GOT3 (cell line): ENCODE results near the gene AKAP9.
"Not testable (repeated sequence)": the region's sequence is repeated elsewhere in the genome, so short reads cannot be mapped to it uniquely, and the experiment has no call there.

Experiments
- DNase-seq: peaks from one replicate; lab custom pipeline; 2025; ENCODE audit warnings: mixed read lengths; lab: John Stamatoyannopoulos, UW

The AKAP9 gene

DNA sequence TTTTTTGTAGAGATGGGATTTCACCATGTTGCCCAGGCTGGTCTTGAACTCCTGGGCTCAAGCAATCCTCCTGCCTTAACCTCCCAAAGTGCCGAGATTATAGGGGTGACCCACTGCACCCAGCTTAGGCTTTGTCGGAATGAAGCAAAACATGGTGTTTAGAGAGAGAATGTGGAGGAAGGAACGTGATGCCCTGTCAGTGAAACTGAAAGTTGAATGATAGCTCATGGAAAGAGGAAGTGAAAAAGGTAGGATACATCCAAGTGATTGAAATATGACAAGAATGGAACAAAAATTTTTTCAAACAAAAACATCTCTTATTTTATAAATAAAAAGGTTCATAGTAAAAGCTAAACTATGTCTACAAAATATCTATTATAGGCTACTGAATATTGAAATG is 5.9 kb downstream of the AKAP9 start:
- no peak for DNase-seq

DNA sequence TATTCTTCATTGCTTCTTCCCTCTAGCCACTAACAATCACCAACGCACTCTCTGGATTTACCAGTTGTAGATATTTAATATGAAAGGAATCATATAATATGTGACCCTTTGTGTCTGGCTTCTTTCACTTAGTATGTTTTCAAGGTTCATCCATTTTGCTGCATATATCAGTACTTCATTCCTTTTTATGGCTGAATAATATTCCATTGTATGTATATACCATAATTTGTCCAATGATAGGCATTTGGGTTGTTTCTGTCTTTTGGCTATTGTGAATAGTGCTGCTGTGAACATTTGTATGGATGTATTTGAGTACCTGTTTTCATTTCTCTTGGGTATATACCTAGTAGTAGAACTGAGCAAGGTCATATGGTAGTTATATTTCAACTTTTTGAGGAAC is 7.3 kb downstream of the AKAP9 start:
- no peak for DNase-seq

DNA sequence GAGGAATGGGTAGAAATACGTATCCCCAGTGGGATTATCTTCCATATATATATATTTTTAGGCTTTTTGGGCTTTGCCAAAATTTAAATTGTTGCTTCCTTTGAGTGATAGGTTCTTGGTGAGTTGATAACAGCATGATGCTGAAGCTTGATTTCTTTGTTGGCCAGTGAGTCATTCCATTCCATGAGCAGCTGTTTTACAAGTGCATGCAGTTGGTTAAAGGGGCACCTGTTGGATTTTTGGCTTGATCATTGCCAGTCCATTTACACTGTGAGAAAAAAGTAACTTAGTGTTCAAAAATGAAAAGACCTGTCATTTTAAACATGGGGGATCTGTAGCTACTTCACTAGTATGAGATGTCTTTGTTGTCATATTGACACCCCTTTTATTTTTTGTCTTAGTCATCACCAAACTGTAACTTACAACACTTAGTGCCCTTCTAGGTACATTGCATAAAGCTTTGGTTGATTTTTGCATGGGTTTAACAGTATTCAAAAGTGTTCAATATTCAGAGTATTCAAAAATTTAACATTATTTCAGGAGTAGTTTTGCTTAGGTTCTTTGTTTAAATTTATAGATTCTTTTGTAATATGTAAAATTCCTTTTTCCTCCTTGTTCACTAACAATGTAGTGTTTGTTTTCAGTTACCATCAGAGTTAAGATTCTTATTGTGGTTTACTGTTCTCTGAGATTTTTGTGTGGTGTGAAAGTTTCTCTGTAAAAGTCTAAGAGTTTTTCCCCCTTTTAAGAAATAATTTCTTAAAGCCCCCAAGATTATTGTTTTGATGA is 8.8 kb downstream of the AKAP9 start:
- DNase-seq, result no peak

DNA sequence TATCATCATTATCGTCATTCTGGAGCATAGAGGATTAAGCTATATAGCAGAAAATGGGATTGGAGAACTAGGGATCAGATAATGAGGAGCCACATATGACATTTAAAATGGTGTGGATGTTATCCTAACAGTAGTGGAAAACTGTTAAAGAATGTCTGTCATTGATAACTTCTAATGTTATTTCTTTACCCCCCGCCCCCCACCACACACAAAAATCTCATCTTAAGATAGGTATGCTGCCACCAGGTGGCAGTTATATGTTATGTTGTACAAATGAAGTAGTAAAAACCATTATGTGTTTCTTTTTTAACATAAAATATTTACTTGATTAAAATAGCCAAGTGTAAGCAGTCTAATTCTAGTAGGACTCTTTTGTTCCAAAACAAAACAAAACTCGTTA is 13.0 kb downstream of the AKAP9 start:
- no peak for DNase-seq

DNA sequence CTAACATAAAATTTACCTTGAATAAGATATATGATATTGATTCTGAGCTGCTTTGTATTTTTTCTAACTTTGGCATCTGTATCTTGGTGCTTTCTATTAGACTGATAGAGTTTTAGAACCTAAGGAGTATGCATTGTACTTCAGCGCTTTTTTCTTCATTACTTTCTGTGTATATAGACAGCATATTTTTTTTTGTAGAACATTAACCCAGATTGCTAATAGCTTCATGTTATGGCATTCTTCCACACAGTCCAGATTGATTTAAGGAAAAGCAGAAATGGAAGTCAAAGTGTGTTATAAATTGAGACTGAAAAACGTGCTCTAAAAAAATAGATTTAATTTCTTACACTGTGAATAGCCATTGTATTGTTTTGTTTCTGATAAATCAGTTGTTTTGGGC is 15.8 kb downstream of the AKAP9 start:
- DNase-seq, result not testable (repeated sequence)

DNA sequence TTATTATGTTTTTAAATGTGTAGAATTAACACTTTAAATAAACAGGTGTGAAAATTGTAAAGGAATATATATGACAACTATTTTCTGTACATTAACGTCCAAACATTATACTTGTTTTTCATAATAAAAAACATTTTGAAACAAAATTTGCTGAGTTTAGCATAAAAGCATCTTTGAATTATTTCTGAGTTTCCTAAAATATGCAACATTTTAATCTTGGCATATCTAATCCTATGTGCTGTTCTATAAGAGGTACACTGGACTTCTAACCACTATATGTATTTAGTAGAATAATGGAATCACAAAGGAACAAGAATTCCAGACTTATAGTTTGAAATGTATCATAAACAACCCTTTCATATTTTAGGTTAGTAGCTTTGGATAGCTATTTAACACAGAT is 16.6 kb downstream of the AKAP9 start:
- DNase-seq, result no peak

DNA sequence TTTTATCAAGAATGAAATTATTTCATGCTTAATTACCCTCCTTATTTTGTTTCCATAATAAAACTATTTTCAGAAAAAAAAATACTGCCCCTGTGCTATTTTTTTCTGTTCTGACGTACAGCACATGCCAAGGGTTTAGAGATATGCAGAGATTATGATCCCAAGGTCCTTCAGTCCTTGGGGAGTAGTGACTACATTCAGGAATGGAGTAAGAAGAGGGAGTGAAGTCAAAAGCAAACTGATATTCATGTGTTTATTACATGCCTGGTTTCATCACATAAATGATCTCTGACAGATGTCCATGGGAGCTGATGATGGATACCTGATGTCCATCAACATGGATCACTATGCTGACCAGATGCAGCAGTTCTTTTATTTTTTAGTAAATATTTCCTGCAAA is 17.2 kb downstream of the AKAP9 start:
- no peak for DNase-seq

DNA sequence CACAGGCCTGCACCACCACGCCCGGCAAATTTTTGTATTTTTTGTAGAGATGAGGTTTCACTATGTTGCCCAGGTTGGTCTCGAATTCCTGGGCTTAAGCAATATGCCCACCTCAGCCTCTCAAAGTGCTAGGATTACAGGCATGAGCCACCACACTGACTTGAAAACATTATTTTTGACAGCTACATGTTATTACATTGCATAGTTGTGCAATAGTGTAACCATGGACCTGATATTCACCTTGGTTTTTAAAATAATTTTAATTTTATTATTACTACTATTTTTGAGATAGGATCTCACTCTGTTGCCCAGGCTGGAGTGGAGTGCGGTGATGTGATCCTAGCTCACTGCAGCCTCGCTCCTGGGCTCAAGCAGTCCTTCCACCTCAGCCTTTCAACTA is 18.4 kb downstream of the AKAP9 start:
- no peak for DNase-seq

DNA sequence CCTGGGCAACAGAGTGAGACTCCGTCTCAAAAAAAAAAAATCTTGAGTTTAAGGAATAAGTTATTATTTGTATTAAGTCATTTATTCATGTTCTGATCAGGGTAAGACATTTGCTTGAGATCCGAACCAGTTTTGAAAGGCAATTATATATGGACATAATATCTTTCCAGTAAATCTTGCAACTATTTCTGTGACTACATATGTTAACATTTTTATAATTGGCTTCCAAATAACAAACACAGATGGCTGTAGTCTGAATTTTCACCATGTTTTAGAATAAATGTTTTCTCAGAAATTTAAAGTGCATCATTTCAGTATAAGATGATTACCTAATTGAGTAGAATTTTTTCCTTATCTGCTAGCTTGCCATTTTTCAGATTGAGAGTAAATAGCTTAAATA is 21.2 kb downstream of the AKAP9 start:
- DNase-seq, result no peak

DNA sequence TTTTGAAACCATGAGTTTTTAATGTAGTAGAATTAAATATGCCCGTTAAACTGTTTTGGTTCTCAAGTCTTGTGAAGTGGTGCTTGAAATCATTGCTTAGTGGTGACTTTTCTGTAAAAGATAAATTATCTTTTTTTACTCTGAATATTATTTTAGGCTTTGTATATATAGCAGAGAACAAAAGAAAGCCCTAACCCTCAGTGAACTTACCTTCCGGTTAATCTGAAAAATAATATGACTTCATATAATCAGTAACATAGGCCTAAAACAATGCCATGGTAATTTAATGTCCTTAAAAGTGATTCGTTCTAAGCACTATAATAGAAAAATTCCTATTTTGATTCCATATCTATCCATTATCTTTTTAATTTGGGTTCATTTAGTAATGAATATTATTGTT is 21.8 kb downstream of the AKAP9 start:
- no peak for DNase-seq

DNA sequence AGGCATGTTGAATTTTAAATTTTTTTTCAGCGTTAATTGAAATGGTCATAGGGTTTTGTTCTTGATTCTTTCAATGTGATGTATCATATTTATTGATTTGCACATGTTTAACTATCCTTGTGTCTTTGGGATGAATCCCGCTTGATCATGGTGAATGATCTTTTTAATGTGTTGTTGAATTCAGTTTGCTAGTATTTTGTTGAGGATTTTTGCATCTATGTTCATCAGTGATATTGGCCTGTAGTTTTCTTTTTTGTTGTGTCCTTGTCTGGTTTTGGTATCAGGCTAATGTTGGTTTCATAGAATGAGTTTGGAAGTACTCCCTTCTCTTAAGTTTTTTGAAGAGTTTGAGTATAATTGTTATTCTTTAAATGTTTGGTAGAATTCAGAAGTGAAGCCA is 26.9 kb downstream of the AKAP9 start:
- DNase-seq, result not testable (repeated sequence)

DNA sequence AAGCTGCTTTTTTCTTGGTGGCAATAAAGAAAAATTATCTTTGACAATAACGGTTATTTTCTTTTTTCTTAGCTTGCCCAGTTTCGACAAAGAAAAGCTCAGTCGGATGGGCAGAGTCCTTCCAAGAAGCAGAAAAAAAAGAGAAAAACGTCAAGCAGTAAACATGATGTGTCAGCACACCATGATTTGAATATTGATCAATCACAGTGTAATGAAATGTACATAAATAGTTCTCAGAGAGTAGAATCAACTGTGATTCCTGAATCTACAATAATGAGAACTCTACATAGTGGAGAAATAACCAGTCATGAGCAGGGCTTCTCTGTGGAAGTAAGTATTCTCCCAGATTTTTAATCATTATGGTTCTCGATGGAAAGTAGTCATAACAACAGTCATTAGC is 33.0 kb downstream of the AKAP9 start:
- no peak for DNase-seq

DNA sequence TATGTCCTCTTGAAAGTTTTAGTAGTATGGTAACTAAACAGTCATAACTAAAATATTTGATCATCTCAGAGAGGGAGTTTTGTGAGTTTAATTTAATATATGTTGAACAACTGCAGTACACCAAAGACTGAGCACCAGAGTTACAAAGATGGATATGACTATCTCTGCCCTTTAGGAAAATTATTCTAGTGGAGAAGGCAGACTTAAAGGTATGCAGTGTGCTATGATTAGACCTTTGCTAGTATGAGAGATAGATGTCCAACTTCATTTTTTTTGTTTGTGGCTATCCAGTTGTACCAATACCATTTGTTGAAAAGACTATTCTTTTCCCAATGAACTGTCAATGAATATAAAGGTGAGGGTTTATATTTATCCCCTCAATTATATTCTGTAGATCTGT is 33.4 kb downstream of the AKAP9 start:
- DNase-seq, result no peak

DNA sequence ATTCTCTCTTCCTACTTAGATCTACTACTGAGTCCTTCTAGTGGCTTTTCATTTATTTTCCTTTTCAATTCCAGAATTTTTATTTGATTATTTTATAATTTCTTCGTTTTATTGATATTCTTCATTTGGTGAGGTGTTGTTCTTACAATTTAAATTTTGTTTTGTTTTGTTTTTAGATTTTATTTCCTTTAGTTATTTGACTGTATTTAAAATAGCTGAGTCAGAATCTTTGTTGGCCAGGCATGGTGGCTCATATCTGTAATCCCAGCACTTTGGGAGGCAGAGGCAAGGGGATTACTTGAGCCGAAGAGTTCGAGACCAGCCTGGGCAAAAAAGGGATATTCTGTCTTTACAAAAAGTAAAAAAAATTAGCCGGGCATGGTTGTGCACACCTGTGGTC is 36.1 kb downstream of the AKAP9 start:
- DNase-seq, result no peak

DNA sequence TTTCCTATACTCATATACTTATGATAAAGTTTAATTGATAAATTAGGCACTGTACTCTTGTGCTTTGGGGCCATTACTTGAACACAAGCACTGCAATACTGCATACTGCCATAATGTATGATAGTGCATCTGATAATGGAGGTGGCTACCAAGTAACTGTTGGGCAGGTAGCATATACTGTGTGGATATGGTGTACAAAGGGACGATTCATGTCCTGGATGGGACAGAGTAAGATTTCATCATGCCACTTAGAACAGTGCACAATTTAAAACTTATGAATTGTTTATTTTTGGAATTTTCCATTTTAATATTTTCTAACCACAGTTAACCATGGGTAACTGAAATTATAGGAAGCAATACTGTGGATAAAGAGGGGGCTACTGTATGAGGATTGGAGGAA is 38.9 kb downstream of the AKAP9 start:
- DNase-seq, result no peak

DNA sequence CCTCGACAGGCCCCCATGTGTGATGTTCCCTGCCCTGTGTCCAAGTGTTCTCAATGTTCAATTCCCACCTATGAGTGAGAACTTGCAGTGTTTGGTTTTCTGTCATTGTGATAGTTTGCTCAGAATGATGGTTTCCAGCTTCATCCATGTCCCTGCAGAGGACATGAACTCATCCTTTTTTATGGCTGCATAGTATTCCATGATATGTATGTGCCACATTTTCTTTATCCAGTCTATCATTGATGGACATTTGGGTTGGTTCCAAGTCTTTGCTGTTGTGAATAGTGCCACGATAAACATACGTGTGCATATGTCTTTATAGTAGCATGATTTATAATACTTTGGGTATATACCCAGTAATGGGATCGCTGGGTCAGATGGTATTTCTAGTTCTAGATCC is 41.7 kb downstream of the AKAP9 start:
- DNase-seq, result not testable (repeated sequence)

DNA sequence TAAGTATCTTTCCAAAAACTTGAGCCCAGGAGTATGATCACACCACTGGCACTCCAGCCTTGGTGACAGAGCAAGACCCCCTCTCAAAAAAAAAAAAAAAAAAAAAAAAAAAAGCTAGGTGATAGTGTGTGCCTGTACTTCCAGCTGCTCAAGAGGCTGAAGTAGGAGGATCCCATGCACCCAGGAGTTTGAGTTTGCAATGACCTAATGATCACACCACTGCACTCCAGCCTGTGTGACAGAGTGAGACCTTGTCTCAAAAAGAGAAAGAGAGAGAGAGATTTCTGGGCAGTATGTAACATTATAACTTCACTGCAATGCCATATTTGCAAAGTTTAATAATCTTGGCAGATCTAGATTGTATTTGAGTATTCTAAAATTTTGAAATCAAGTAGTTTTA is 47.6 kb downstream of the AKAP9 start:
- DNase-seq, result no peak

DNA sequence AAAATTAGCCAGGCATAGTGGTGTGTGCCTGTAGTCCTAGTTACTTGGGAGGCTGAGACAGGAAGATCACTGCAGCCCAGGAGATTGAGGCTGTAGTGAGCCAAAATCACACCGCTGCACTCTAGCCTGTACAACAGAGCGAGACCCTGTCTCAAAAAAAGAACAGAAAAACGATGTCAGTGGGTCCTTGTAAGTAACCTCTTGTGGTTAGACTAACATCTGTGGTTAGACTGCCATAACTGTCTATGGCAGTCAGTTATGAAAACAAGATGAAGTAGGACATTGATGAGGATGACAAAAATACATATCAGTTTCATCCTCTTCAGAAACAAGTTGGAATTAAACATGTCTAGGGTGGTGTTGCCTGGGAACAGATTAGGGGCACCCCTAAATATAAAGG is 53.3 kb downstream of the AKAP9 start:
- DNase-seq, result no peak

DNA sequence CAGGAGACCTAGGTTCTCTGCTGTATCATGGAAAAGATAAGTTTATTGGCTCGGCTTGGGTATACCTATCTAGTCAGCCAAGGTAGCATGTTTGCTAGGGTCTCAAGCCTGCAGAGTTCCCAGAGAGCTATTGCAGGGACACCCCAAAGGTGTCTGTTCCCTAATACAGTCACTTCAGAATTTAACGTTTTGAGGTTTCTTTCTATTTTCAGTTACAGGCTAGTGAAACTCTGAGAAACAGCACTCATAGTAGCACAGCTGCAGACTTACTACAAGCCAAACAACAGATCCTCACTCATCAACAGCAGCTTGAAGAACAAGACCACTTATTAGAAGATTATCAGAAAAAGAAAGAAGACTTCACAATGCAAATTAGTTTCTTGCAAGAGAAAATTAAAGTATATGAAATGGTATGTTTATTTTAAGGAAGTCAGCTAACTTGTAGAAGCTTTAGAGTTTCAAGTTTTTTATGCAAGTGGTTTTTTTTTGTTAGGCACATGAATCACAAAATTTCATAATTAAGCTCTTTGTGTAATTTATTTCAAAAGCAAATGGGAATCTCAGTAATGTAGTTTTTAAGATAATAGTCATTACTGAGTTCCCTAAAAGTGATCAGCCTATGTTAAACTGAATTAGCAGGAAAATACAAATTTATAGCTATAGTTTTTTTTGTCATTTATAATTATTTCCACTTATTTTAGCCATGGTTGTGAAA is 54.9 kb downstream of the AKAP9 start:
- DNase-seq, result no peak

DNA sequence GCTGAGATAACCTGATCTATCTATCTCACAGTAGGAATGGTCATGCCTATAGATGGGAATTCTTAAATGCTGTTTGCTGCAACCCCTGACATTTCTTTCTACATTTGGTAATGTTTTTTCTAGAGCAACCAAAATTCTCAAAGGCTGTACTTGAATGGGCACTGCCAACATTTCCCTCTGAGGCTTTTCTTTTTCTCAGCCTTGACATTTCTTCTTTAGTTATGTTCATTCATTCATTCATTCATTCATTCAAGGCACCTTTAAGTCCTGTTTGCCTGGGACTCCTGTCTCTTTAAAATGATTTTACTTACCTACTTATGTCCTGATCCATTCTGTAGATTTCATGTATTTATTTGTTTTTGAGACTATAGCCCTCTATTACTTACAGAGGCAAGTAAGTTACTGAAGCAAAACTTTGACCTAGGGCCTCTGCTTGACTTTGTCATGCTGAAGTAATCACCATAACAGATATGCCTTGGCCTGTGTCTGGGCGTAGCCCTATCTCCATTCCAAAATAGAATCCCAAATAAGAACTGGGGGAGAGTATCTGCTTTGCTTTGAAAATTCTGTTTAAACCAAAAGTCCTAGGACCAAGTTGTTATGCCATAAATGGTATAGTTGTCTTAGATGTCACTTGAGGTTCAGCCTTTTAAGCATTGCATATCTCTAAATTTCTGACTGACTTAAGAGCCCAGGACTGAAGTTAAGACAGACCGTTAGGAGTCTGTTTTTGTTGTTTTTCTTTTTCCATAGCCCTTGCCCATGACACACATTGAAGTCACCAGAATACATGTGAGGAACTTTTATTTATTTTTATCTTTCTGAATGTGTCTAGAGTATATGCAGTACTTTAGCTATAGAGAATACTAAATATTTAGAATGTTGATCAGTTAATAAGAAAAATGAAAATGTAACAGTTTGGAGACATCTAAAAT is 59.2 kb downstream of the AKAP9 start:
- DNase-seq, result no peak

DNA sequence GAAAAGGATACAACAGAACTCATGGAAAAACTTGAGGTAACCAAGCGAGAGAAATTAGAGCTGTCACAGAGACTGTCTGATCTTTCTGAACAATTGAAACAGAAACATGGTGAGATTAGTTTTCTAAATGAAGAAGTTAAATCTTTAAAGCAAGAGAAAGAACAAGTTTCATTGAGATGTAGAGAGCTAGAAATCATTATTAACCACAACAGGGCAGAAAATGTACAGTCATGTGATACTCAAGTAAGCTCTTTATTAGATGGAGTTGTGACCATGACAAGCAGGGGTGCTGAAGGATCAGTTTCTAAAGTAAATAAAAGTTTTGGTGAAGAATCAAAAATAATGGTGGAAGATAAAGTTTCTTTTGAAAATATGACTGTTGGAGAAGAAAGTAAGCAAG is 62.1 kb downstream of the AKAP9 start:
- DNase-seq, result no peak

DNA sequence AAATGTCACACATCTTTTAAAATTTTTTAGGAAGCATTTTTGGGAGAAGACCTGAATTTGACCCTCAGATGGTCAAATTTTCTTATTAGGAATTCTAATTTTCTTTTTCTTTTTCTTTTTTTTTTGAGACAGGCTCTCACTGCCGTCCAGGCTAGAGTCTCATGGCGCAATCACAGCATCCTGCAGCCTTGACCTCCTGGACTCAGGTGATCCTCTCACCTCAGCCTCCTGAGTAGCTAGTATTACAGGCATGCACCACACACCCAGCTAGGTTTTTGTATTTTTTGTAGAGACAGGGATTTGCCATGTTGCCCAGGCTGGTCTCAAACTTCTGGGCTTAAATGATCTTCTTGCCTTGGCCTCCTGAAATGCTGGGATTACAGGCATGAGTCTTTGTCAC is 65.4 kb downstream of the AKAP9 start:
- DNase-seq, result no peak

DNA sequence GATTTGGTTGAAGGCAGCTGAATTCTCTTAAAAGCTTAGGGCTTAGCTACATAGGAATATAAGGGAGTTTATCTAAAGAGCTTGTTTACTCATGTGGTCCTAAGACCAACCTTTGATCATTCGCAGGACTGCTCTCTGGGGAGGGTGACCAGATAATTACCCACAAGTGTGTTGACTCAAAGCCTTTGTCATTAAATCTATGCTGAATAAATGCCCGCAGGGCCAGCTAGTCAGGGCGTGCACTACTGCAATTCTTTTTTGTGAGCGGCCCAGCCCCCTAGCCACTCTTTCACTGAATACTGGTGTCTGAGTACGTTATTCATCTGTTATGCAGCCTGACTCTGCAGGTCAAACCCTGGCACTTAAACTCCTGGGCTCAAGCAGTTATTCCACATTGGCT is 69.6 kb downstream of the AKAP9 start:
- DNase-seq, result no peak
